ENCODE data around the gene POU6F2.

POU6F2 gene

GRCh38 chr7:39238234-39238869 lies 260.6 kb downstream of the POU6F2 start:
- no peak for TF ChIP-seq CTCF (IDR thresholded peaks at IDR 0.05; ENCODE audit: low read depth, low read length)
- no peak for DNase-seq (ENCODE audit: low read depth in 2 of 2)
- no peak overlapping the region for H3K4me3 ChIP-seq (replicated peaks in 1 of 2; ENCODE audit: low read depth in 2 of 2, low read length in 2 of 2)

GRCh38 chr7:39240864-39241263 lies 263.2 kb downstream of the POU6F2 start:
- no peak overlapping the region for H3K4me3 ChIP-seq (replicated peaks in 1 of 2; ENCODE audit: low read depth in 2 of 2, low read length in 2 of 2)
- DNase-seq (ENCODE audit: low read depth in 2 of 2): no peak
- no peak for TF ChIP-seq CTCF (IDR thresholded peaks at IDR 0.05; ENCODE audit: low read depth, low read length)

GRCh38 chr7:39247576-39247975 lies 269.9 kb downstream of the POU6F2 start:
- DNase-seq (ENCODE audit: low read depth in 2 of 2): no peak
- no peak for TF ChIP-seq CTCF (IDR thresholded peaks at IDR 0.05; ENCODE audit: low read depth, low read length)
- H3K4me3 ChIP-seq (replicated peaks in 1 of 2; ENCODE audit: low read depth in 2 of 2, low read length in 2 of 2): no peak overlapping the region

GRCh38 chr7:39248041-39248691 lies 270.5 kb downstream of the POU6F2 start:
- no peak overlapping the region for H3K4me3 ChIP-seq (replicated peaks in 1 of 2; ENCODE audit: low read depth in 2 of 2, low read length in 2 of 2)
- DNase-seq (ENCODE audit: low read depth in 2 of 2): no peak
- no peak for TF ChIP-seq CTCF (IDR thresholded peaks at IDR 0.05; ENCODE audit: low read depth, low read length)

- TF ChIP-seq CTCF (IDR thresholded peaks at IDR 0.05; ENCODE audit: low read depth, low read length): no peak
- no peak for DNase-seq (ENCODE audit: low read depth in 2 of 2)
- no peak overlapping the region for H3K4me3 ChIP-seq (replicated peaks in 1 of 2; ENCODE audit: low read depth in 2 of 2, low read length in 2 of 2)
Observed at GRCh38 chr7:39248692-39249090, 271.0 kb downstream of the POU6F2 start.

- H3K4me3 ChIP-seq (replicated peaks in 1 of 2; ENCODE audit: low read depth in 2 of 2, low read length in 2 of 2): no peak overlapping the region
- no peak for TF ChIP-seq CTCF (IDR thresholded peaks at IDR 0.05; ENCODE audit: low read depth, low read length)
- no peak for DNase-seq (ENCODE audit: low read depth in 2 of 2)
Observed at GRCh38 chr7:39249635-39250152, 272.0 kb downstream of the POU6F2 start.

Measured in cardiac fibroblast (primary cell).